ENCODE results near the gene PKP3.

PKP3 gene

GRCh38 chr11:376531-377173 is 17.4 kb upstream of the PKP3 start:
- no peak for TF ChIP-seq CTCF (IDR thresholded peaks at IDR 0.05)
- no peaks in the 10 kb centered on the region for H3K36me3 ChIP-seq (ENCODE audit: control insufficient read depth, insufficient read depth, low read length)
- no peak overlapping the region for H3K4me3 ChIP-seq (ENCODE audit: low read depth, low read length)

GRCh38 chr11:377174-377865 is 16.7 kb upstream of the PKP3 start:
- no peaks in the 10 kb centered on the region for H3K36me3 ChIP-seq (ENCODE audit: control insufficient read depth, insufficient read depth, low read length)
- H3K27ac ChIP-seq: no peak overlapping the region
- no peak overlapping the region for H3K4me3 ChIP-seq (ENCODE audit: low read depth, low read length)
- H3K4me1 ChIP-seq: no peaks in the 10 kb centered on the region
- H3K4me2 ChIP-seq (ENCODE audit: low read length): no peak overlapping the region
- H3K9me3 ChIP-seq (ENCODE audit: control insufficient read depth, low read length): no peaks in the 10 kb centered on the region
- H3K9ac ChIP-seq: no peak overlapping the region
- H3K27me3 ChIP-seq (ENCODE audit: control insufficient read depth, insufficient read depth, low read length): no peaks in the 10 kb centered on the region
- no peak for TF ChIP-seq CTCF (IDR thresholded peaks at IDR 0.05)
- H3K79me2 ChIP-seq: no peaks in the 10 kb centered on the region
- H2AFZ ChIP-seq: no peak overlapping the region

More at GRCh38 chr11:376531-377173, 17.4 kb upstream of the PKP3 start:
- no peak overlapping the region for H3K27ac ChIP-seq
- H3K4me1 ChIP-seq: no peaks in the 10 kb centered on the region
- no peak overlapping the region for H2AFZ ChIP-seq
- H3K9ac ChIP-seq: no peak overlapping the region
- H3K4me2 ChIP-seq (ENCODE audit: low read length): no peak overlapping the region
- H3K27me3 ChIP-seq (ENCODE audit: control insufficient read depth, insufficient read depth, low read length): no peaks in the 10 kb centered on the region
- H3K9me3 ChIP-seq (ENCODE audit: control insufficient read depth, low read length): no peaks in the 10 kb centered on the region
- H3K79me2 ChIP-seq: no peaks in the 10 kb centered on the region

- H3K27me3 ChIP-seq (ENCODE audit: control insufficient read depth, insufficient read depth, low read length): no peaks in the 10 kb centered on the region
These were observed 16.0 kb upstream of the PKP3 start for GRCh38 chr11:377883-378500.

GRCh38 chr11:379205-380094 is 14.6 kb upstream of the PKP3 start:
- H3K4me3 ChIP-seq (ENCODE audit: low read depth, low read length): no peak overlapping the region
- no peaks in the 10 kb centered on the region for H3K4me1 ChIP-seq
- no peak overlapping the region for H3K9ac ChIP-seq
- H3K9me3 ChIP-seq (ENCODE audit: control insufficient read depth, low read length): no peaks in the 10 kb centered on the region
- H3K27ac ChIP-seq: no peak overlapping the region
- no peaks in the 10 kb centered on the region for H3K79me2 ChIP-seq
- H3K4me2 ChIP-seq (ENCODE audit: low read length): no peak overlapping the region
- no peaks in the 10 kb centered on the region for H3K27me3 ChIP-seq (ENCODE audit: control insufficient read depth, insufficient read depth, low read length)
- no peak for TF ChIP-seq CTCF (IDR thresholded peaks at IDR 0.05)
- H3K36me3 ChIP-seq (ENCODE audit: control insufficient read depth, insufficient read depth, low read length): no peaks in the 10 kb centered on the region
- H2AFZ ChIP-seq: no peak overlapping the region

More at GRCh38 chr11:377883-378500, 16.0 kb upstream of the PKP3 start:
- Histone ChIP-seq H3K9me3 (ENCODE audit: control insufficient read depth, low read length) (no peaks in the 10 kb centered on the region), H3K36me3 (ENCODE audit: control insufficient read depth, insufficient read depth, low read length) (no peaks in the 10 kb centered on the region), H3K9ac (no peak overlapping the region), H3K79me2 (no peaks in the 10 kb centered on the region), H3K4me2 (ENCODE audit: low read length) (no peak overlapping the region), H2AFZ (no peak overlapping the region), H3K4me3 (ENCODE audit: low read depth, low read length) (no peak overlapping the region), H3K4me1 (no peaks in the 10 kb centered on the region), H3K27ac (no peak overlapping the region)
- TF ChIP-seq CTCF (IDR thresholded peaks at IDR 0.05): no peak
